GM18508 (cell line): ENCODE measurements around the gene TRAM2.
"Not testable (repeated sequence)": the region's sequence is repeated elsewhere in the genome, so short reads cannot be mapped to it uniquely, and the experiment has no call there.

Experiments
- ATAC-seq: cut with Tn5 transposase; IDR thresholded peaks from one replicate; pipeline ENCODE4 v1.9.1; 2021; ENCODE audit warnings: moderate number of reproducible peaks; ENCODE audit not compliant: insufficient read depth, unreplicated experiment

Gene TRAM2

GRCh38 chr6:52497652-52498408 is 79.0 kb downstream of the TRAM2 start:
- peak; percentile 87 for ATAC-seq

DNA sequence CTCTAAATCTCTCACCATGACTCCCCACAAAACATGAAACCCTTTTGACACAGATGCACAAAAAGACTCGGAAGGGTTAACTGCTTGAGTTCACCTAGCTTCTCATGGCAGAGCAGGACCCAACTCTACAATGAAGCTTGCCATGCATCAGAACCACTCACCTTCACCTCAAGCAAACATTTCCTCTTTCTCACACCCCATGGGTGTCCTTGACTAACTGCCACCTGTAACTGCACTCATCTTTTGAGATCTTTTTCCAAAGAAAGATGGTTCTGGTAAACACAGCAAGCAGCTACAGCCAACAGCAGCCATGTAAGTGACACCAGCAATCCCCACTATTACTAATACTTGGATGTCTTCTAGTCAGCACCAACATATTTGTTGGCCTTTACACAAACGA is 80.2 kb downstream of the TRAM2 start:
- ATAC-seq: no peak

GRCh38 chr6:52495922-52496321 is 80.9 kb downstream of the TRAM2 start:
- no peak for ATAC-seq

DNA sequence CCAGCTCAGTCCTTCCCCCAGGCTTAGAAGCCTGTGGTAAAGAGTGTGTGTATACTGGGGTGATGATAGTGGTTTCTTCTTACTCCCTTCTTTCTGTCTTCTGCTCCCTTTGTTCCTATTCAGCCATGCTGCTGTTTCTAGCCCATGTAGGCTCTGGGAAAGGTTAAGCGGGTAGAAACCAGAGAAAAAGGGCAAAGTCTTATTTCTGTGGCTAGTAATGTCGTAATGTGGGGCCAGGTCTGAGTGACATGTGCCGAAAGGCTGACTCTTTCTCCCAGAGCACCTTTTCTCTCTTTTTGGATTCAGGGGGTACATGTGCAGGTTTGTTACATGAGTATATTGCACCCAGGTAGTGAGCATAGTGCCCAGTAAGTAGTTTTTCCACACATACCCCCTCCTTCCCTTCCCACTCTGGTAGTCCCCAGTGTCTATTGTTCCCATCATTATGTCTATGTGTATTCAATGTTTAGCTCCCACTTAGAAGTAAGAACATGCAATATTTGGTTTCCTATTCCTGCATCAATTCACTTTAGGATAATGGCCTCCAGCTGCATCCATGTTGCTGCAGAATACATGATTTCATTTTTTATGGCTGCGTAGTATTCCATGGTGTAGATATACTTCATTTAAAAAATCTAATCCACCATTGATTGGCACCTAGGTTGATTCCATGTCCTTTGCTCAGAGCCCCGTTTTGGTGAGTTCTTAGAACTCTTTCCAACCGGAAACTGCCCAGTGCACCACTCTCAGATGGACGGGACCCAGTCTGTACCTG is 82.4 kb downstream of the TRAM2 start:
- ATAC-seq: no peak

GRCh38 chr6:52493669-52494068 is 83.2 kb downstream of the TRAM2 start:
- ATAC-seq: no peak

DNA sequence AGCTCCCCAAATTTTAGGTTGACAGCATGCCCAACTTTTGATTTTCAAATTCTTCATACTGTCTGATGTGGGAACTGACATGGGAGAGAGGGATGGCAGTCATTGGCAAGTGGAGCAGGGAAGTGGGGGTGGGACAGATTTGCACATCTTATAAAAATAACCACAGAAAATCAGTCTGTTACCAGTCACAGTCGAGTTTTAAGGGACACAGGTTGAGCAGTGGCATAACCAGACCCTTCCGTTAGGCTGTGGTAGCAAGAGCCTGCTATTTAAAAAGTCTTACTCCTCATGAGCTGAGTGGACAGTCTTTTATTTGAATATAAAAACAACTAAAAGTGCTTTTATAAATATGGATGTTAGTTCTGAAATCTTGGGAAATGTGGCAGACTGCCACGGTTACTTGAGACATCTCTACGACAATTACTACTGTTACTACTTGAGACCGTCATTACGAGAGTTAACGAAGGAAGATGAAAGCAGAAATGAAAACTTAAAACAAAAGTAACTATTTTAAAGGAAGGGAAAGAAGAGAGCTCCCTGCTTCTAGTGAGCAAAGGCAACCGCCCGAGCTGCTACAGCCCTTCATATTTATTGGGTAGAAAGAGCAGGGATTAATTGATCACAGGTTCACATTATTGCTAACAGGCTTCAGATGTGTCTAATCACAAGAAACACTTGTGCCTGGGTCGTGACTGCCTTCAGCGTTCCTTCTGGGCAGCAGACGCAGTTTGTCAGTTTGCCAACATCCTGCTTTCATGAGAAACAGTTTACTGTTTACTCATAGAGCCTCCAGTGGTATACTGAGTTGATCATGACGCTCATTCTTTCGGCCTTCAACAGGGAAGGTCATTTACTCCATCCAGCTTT is 85.4 kb downstream of the TRAM2 start:
- peak; percentile 48 for ATAC-seq

- ATAC-seq: no peak
Measured at GRCh38 chr6:52489881-52490280, 87.0 kb downstream of the TRAM2 start.

DNA sequence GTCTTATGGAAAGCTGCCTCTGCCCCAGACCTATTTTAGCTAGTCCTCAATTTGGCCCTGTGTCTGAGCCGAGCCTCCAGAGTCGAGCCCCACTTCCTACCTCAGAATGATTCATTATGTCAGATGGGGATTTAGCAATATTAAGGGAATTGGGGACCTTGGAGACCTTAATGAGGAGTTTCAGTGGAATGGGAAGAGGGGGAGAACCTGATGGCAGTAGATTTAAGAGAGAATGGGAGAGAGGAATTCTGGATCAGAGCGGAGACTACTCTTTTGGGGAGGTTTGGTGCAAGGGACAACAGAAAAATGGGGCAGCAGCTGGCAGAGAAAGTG is 93.2 kb downstream of the TRAM2 start:
- no peak for ATAC-seq

GRCh38 chr6:52482903-52483670 is 93.8 kb downstream of the TRAM2 start:
- no peak for ATAC-seq

DNA sequence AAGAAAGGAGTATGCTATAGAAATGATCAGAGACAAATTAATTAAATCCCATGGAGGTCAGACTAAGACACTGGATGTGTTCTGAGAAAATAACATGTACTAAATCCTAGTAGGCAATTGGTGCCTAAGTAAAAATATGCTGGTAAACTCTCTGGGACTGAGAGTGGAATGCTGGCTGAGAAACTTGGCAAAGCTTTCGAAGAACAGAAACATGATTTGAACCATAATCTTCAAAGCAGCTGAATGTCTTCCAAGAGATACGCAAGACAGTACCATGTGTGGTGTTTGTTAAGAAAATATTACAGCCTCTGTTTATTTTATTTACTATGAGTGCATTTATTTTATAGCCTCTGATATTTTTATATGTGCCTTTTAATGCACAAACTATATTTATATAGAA is 101.6 kb downstream of the TRAM2 start:
- ATAC-seq: no peak

DNA sequence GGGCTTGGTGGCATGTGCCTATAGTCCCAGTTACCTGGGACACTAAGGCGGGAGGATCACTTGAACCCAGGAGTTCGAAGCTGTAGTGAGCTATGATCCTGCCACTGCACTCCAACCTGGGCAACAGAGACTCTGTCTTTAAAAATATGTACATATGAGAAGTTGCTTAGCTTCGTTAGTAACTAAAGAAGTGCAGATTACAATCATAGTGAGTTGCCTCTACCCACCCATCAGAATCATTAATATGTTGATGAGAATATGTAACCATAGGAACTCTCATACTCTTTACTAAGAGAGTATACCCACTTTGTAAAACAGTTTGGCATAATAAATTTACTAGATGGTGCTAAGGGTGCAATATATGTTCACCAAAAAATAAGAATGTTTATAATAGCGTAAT is 102.7 kb downstream of the TRAM2 start:
- no peak for ATAC-seq

GRCh38 chr6:52461194-52461593 is 115.7 kb downstream of the TRAM2 start:
- ATAC-seq: not testable (repeated sequence)

GRCh38 chr6:52457096-52457495 is 119.8 kb downstream of the TRAM2 start:
- no peak for ATAC-seq

- ATAC-seq: no peak
Measured at GRCh38 chr6:52454556-52454955, 122.3 kb downstream of the TRAM2 start.
